SK-N-SH (cell line): ENCODE measurements around the gene MYCT1. TPM values are rescaled to one million over a fixed set of nuclear protein-coding genes. Genes with fewer than 3 reads are reported as not detected.

ENCODE experiments used
- CTCF ChIA-PET: fragments of 300-600, 350-600 bp; formaldehyde crosslinking; extraction: SDS; loops from one replicate; lab custom pipeline; 2021; lab: Yijun Ruan, JAX
- POLR2A ChIA-PET: fragments of 350-600 bp; sonication (Branson Sonifier 250); formaldehyde crosslinking; extraction: SDS; loops from one replicate; lab custom pipeline; 2020; ENCODE audit warnings: antibody characterized with exemption, inconsistent platforms; lab: Yijun Ruan, JAX
- DNase-seq: peaks from one replicate; pipeline ENCODE4 v3.0.0; 2012
- H2AFZ ChIP-seq: fragments of 200-600 bp; sonication (generic); 2 replicates; pipeline ENCODE4 v1.8.1; 2016; ENCODE audit warnings: antibody characterized with exemption, mild to moderate bottlenecking, low read depth
- H3F3A ChIP-seq: fragments of 200-600 bp; sonication (generic); replicated peaks from 2 replicates; pipeline ENCODE3; 2016; ENCODE audit warnings: antibody characterized with exemption, mild to moderate bottlenecking; ENCODE audit not compliant: insufficient read depth
- H3K27ac ChIP-seq, 2 experiments: fragments of 200-500 bp in 1 of 2; fragments of 200-600 bp in 1 of 2; sonication (Bioruptor generic) in 1 of 2; sonication (generic), shearing (Covaris generic) in 1 of 2; 2 replicates each; pipeline versions ENCODE4 v1.5.1 to v1.6.1; 2014 to 2016; ENCODE audit warnings: low read depth in 2 of 2, inconsistent platforms in 1 of 2, low read length in 1 of 2, mild to moderate bottlenecking in 1 of 2, mixed read lengths in 1 of 2
- H3K27me3 ChIP-seq: fragments of 200-600 bp; sonication (generic), shearing (Covaris generic); 2 replicates; pipeline ENCODE4 v1.6.1; 2016; ENCODE audit warnings: mixed run types; ENCODE audit not compliant: insufficient read depth
- H3K36me3 ChIP-seq, 2 experiments: fragments of 200-500 bp in 1 of 2; fragments of 200-600 bp in 1 of 2; sonication (Bioruptor generic) in 1 of 2; sonication (generic) in 1 of 2; replicated peaks in 1 of 2; 2 replicates each; pipeline versions ENCODE3 to v1.5.1; 2014 to 2016; ENCODE audit warnings: low read length in 1 of 2, mild to moderate bottlenecking in 1 of 2; ENCODE audit not compliant: insufficient read depth in 2 of 2, control insufficient read depth in 1 of 2
- H3K4me1 ChIP-seq, 2 experiments: fragments of 200-500 bp in 1 of 2; fragments of 200-600 bp in 1 of 2; sonication (Bioruptor generic) in 1 of 2; sonication (generic), shearing (Covaris generic) in 1 of 2; 2 replicates each; pipeline versions ENCODE4 v1.5.1 to v1.6.1; 2014 to 2016; ENCODE audit warnings: low read depth in 1 of 2, low read length in 1 of 2, mixed run types in 1 of 2; ENCODE audit not compliant: insufficient read depth in 2 of 2, control insufficient read depth in 1 of 2
- H3K4me2 ChIP-seq: fragments of 200-600 bp; sonication (generic), shearing (Covaris generic); 2 replicates; pipeline ENCODE4 v1.6.1; 2017; ENCODE audit warnings: mixed run types
- H3K4me3 ChIP-seq, 2 experiments: fragments of 200-500 bp in 1 of 2; fragments of 200-600 bp in 1 of 2; sonication (Bioruptor generic) in 1 of 2; sonication (generic), shearing (Covaris generic) in 1 of 2; 2 replicates each; pipeline versions ENCODE4 v1.5.1 to v1.8.1; 2014 to 2016; ENCODE audit warnings: low read depth in 2 of 2, inconsistent platforms in 1 of 2, low read length in 1 of 2, mild to moderate bottlenecking in 1 of 2, mixed read lengths in 1 of 2, moderate library complexity in 1 of 2
- H3K79me2 ChIP-seq: fragments of 200-600 bp; sonication (generic); 2 replicates; pipeline ENCODE4 v1.8.1; 2017; ENCODE audit warnings: mild to moderate bottlenecking; ENCODE audit not compliant: insufficient read depth
- H3K9ac ChIP-seq: fragments of 200-600 bp; sonication (generic); 2 replicates; pipeline ENCODE4 v1.6.1; 2017; ENCODE audit warnings: mixed run types
- H3K9me2 ChIP-seq: fragments of 200-600 bp; sonication (generic); 2 replicates; pipeline ENCODE4 v1.6.1; 2017; ENCODE audit warnings: mixed run types
- H3K9me3 ChIP-seq: fragments of 200-600 bp; sonication (generic); 2 replicates; pipeline ENCODE4 v1.6.1; 2017; ENCODE audit warnings: mixed run types, mild to moderate bottlenecking, moderate library complexity
- H4K20me1 ChIP-seq: fragments of 200-600 bp; sonication (generic); 2 replicates; pipeline ENCODE4 v1.6.1; 2017; ENCODE audit warnings: mild to moderate bottlenecking, mixed run types; ENCODE audit not compliant: insufficient read depth
- CHD2 ChIP-seq: fragments of 150-350 bp; IDR thresholded peaks from 2 replicates; pipeline ENCODE4 v1.6.1; 2018; ENCODE audit warnings: low read length; ENCODE audit not compliant: partially characterized antibody
- EZH2phosphoT487 ChIP-seq: fragments of 200-600 bp; sonication (generic); IDR thresholded peaks from 2 replicates; pipeline ENCODE4 v1.6.1; 2017; ENCODE audit warnings: low read depth, mixed run types, mild to moderate bottlenecking, antibody characterized with exemption, moderate library complexity, borderline replicate concordance
- FOSL2 ChIP-seq: IDR thresholded peaks from 2 replicates; pipeline ENCODE4 v1.4.0; 2012; ENCODE audit warnings: low read depth, mild to moderate bottlenecking, moderate library complexity, borderline replicate concordance
- FOXJ3 ChIP-seq: sonication (generic); formaldehyde crosslinking; IDR thresholded peaks from 2 replicates; pipeline ENCODE4 v1.5.1; 2020; ENCODE audit warnings: mild to moderate bottlenecking, missing genetic modification reagents
- FOXM1 ChIP-seq: IDR thresholded peaks from 2 replicates; pipeline ENCODE4 v1.4.0; 2012; ENCODE audit warnings: low read depth, mild to moderate bottlenecking
- GATA2 ChIP-seq: sonication (generic); formaldehyde crosslinking; IDR thresholded peaks from 2 replicates; pipeline ENCODE4 v1.5.0; 2020; ENCODE audit warnings: mild to moderate bottlenecking, missing genetic modification reagents
- JUND ChIP-seq: IDR thresholded peaks from 2 replicates; pipeline ENCODE4 v1.4.0; 2012
- MAX ChIP-seq: IDR thresholded peaks from 2 replicates; pipeline ENCODE4 v1.4.0; 2012; ENCODE audit warnings: low read depth
- MXI1 ChIP-seq: IDR thresholded peaks from 2 replicates; pipeline ENCODE4 v1.6.1; 2012; ENCODE audit warnings: mild to moderate bottlenecking, low read depth, low read length, improper control_type of control experiment
- NRF1 ChIP-seq: IDR thresholded peaks from 2 replicates; pipeline ENCODE4 v1.6.1; 2012; ENCODE audit warnings: low read depth, mild to moderate bottlenecking, low read length
- PBX3 ChIP-seq: IDR thresholded peaks from 2 replicates; pipeline ENCODE4; 2012
- POLR2AphosphoS5 ChIP-seq: IDR thresholded peaks from 2 replicates; pipeline ENCODE4 v1.6.1; 2012; ENCODE audit warnings: low read depth, low read length
- RCOR1 ChIP-seq: fragments of 150-350 bp; IDR thresholded peaks from 2 replicates; pipeline ENCODE4 v1.6.1; 2017; ENCODE audit warnings: antibody characterized with exemption, low read length
- SIN3A ChIP-seq: IDR thresholded peaks from 2 replicates; pipeline ENCODE4 v1.6.1; 2012; ENCODE audit warnings: low read depth, mild to moderate bottlenecking, low read length, moderate library complexity, borderline replicate concordance
- SMC3 ChIP-seq: IDR thresholded peaks from 2 replicates; pipeline ENCODE4 v1.6.1; 2012; ENCODE audit warnings: low read depth, low read length, improper control_type of control experiment
- YY1 ChIP-seq: IDR thresholded peaks from 2 replicates; pipeline ENCODE4 v1.4.0; 2012; ENCODE audit warnings: low read depth, mild to moderate bottlenecking
- WGBS: methylation state at CpG from one replicate; pipeline ENCODE4 v1.1.6; 2017; ENCODE audit warnings: low lambda C conversion rate; 5-methylcytosine and 5-hydroxymethylcytosine counted together
- polyA plus RNA-seq, 3 experiments: library from polyadenylated mRNA; depleted of rRNA; stranded (reverse); fragments of >200 nt; gene quantifications; 2 replicates each; pipeline ENCODE4 v1.2.3, GENCODE V29; 2012
- TF ChIP-seq, protein P1 (sequence below): IDR thresholded peaks from 2 replicates; pipeline ENCODE4 v1.4.0; 2012; ENCODE audit warnings: low read depth, borderline replicate concordance
- TF ChIP-seq, protein P2 (sequence below): fragments of 200-600 bp; sonication (generic); IDR thresholded peaks from 2 replicates; pipeline ENCODE4 v1.6.1; 2017; ENCODE audit warnings: antibody characterized with exemption, mild to moderate bottlenecking, moderate library complexity
- TF ChIP-seq, protein P3 (sequence below): IDR thresholded peaks from 2 replicates; pipeline ENCODE4 v1.4.0; 2012; ENCODE audit warnings: low read depth, borderline replicate concordance
- TF ChIP-seq, protein P4 (sequence below): fragments of 150-350 bp; IDR thresholded peaks from 2 replicates; pipeline ENCODE4 v1.6.1; 2017; ENCODE audit warnings: antibody characterized with exemption, low read length, low read depth, borderline replicate concordance

MYCT1 gene
- polyA plus RNA-seq, 1 of the 3 experiments (the other 2 are of a cell fraction): 7.6 TPM

- Histone ChIP-seq H3K36me3 (no peaks in the 10 kb centered on the region), H3F3A (no peaks in the 10 kb centered on the region), H3K27ac (no peak overlapping the region)
- no peak for DNase-seq
- TF ChIP-seq, protein P1, sequence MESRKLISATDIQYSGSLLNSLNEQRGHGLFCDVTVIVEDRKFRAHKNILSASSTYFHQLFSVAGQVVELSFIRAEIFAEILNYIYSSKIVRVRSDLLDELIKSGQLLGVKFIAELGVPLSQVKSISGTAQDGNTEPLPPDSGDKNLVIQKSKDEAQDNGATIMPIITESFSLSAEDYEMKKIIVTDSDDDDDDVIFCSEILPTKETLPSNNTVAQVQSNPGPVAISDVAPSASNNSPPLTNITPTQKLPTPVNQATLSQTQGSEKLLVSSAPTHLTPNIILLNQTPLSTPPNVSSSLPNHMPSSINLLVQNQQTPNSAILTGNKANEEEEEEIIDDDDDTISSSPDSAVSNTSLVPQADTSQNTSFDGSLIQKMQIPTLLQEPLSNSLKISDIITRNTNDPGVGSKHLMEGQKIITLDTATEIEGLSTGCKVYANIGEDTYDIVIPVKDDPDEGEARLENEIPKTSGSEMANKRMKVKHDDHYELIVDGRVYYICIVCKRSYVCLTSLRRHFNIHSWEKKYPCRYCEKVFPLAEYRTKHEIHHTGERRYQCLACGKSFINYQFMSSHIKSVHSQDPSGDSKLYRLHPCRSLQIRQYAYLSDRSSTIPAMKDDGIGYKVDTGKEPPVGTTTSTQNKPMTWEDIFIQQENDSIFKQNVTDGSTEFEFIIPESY: no peak
- TF ChIP-seq GATA2: no peak
- TF ChIP-seq, protein P2, sequence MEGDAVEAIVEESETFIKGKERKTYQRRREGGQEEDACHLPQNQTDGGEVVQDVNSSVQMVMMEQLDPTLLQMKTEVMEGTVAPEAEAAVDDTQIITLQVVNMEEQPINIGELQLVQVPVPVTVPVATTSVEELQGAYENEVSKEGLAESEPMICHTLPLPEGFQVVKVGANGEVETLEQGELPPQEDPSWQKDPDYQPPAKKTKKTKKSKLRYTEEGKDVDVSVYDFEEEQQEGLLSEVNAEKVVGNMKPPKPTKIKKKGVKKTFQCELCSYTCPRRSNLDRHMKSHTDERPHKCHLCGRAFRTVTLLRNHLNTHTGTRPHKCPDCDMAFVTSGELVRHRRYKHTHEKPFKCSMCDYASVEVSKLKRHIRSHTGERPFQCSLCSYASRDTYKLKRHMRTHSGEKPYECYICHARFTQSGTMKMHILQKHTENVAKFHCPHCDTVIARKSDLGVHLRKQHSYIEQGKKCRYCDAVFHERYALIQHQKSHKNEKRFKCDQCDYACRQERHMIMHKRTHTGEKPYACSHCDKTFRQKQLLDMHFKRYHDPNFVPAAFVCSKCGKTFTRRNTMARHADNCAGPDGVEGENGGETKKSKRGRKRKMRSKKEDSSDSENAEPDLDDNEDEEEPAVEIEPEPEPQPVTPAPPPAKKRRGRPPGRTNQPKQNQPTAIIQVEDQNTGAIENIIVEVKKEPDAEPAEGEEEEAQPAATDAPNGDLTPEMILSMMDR: no peak
- no peak for TF ChIP-seq SIN3A
- no peak for TF ChIP-seq NRF1
- TF ChIP-seq FOXM1: no peak
- TF ChIP-seq, protein P3, sequence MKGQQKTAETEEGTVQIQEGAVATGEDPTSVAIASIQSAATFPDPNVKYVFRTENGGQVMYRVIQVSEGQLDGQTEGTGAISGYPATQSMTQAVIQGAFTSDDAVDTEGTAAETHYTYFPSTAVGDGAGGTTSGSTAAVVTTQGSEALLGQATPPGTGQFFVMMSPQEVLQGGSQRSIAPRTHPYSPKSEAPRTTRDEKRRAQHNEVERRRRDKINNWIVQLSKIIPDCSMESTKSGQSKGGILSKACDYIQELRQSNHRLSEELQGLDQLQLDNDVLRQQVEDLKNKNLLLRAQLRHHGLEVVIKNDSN: no peak
- TF ChIP-seq EZH2phosphoT487: no peak
- TF ChIP-seq MXI1: no peak
- no peak for TF ChIP-seq PBX3
- no peak for TF ChIP-seq MAX
- TF ChIP-seq FOXJ3 (CRISPR knock-in tag): no peak
- no peak for TF ChIP-seq FOSL2
- TF ChIP-seq CHD2: no peak
- TF ChIP-seq, protein P4, sequence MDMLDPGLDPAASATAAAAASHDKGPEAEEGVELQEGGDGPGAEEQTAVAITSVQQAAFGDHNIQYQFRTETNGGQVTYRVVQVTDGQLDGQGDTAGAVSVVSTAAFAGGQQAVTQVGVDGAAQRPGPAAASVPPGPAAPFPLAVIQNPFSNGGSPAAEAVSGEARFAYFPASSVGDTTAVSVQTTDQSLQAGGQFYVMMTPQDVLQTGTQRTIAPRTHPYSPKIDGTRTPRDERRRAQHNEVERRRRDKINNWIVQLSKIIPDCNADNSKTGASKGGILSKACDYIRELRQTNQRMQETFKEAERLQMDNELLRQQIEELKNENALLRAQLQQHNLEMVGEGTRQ: no peak
- no peak for TF ChIP-seq YY1
- TF ChIP-seq SMC3: no peak
- no peak for TF ChIP-seq POLR2AphosphoS5
- TF ChIP-seq RCOR1: no peak
- TF ChIP-seq JUND: no peak
- TF ChIP-seq, all 33 proteins: peak for 0
- Histone ChIP-seq H3K9ac (no peak overlapping the region), H4K20me1 (no peaks in the 10 kb centered on the region), H3K79me2 (no peaks in the 10 kb centered on the region), H3K4me3 (no peak overlapping the region), H2AFZ (no peak overlapping the region), H3K9me2 (no peaks in the 10 kb centered on the region), H3K9me3 (no peaks in the 10 kb centered on the region), H3K4me2 (no peak overlapping the region), H3K4me1 (no peaks in the 10 kb centered on the region; a peak in 2 of 4 replicates), H3K27me3 (no peaks in the 10 kb centered on the region)
- ChIA-PET CTCF (interaction anchor here (1.0 to 1.1 kb wide), 2 partner anchors 15 to 17 kb away, joined by 3 read pairs; partner anchors contain the start of gene SYNE1), POLR2A (no interaction called here)
- 27% methylated on average over 2 of the region's 3 CpGs for WGBS
Observed at GRCh38 chr6:152651986-152652385, 45.7 kb upstream of the MYCT1 start.
